H1 (cell line): ENCODE data around the gene TDP1. TPM values are rescaled to one million over a fixed set of nuclear protein-coding genes. Genes with fewer than 3 reads are reported as not detected.

Experiments used
- CTCF ChIA-PET: fragments of 300-600 bp; sonication (Branson Sonifier 250); formaldehyde crosslinking; loops from one replicate; lab custom pipeline; 2021; ENCODE audit not compliant: partially characterized antibody; lab: Charles Lee
- POLR2A ChIA-PET: fragments of 300-600 bp; sonication (Branson Sonifier 250); formaldehyde crosslinking; loops from one replicate; lab custom pipeline; 2021; ENCODE audit warnings: inconsistent platforms; ENCODE audit not compliant: partially characterized antibody; lab: Charles Lee
- DNase-seq, 2 experiments: peaks; one replicate each; pipeline versions ENCODE4 v3.0.0 to v3.0.0-alpha.2; 2010 to 2022; ENCODE audit warnings: low spot score in 2 of 2, low read depth in 1 of 2, mixed read lengths in 1 of 2
- FAIRE-seq: peaks from 2 replicates; lab custom pipeline; 2011; peaks lifted over from hg19 to GRCh38; lab: Jason Lieb, UNC
- H2AFZ ChIP-seq: 2 replicates; pipeline ENCODE4 v1.8.1; 2012; ENCODE audit warnings: low read length, inconsistent platforms
- H2AK5ac ChIP-seq: 2 replicates; pipeline ENCODE4 v1.6.1; 2013; ENCODE audit warnings: low read depth, low read length
- H2BK120ac ChIP-seq: replicated peaks from 2 replicates; pipeline ENCODE3; 2013; ENCODE audit warnings: low read depth, low read length, inconsistent platforms
- H2BK12ac ChIP-seq: 2 replicates; pipeline ENCODE4 v1.6.1; 2013; ENCODE audit warnings: low read depth, low read length
- H2BK15ac ChIP-seq: 2 replicates; pipeline ENCODE4 v1.6.1; 2013; ENCODE audit warnings: low read length
- H2BK20ac ChIP-seq: 2 replicates; pipeline ENCODE4 v1.6.1; 2013; ENCODE audit warnings: low read length
- H2BK5ac ChIP-seq: 2 replicates; pipeline ENCODE4 v1.6.1; 2013; ENCODE audit warnings: low read depth, low read length
- H3K14ac ChIP-seq: 2 replicates; pipeline ENCODE4 v1.6.1; 2013; ENCODE audit warnings: inconsistent platforms; ENCODE audit not compliant: insufficient read length
- H3K18ac ChIP-seq: 2 replicates; pipeline ENCODE4 v1.6.1; 2013; ENCODE audit warnings: low read length; ENCODE audit errors: extremely low read depth
- H3K23ac ChIP-seq: 2 replicates; pipeline ENCODE4 v1.6.1; 2013; ENCODE audit warnings: inconsistent platforms; ENCODE audit not compliant: insufficient read length
- H3K23me2 ChIP-seq: 2 replicates; pipeline ENCODE4 v1.6.1; 2013; ENCODE audit warnings: low read depth, low read length
- H3K27ac ChIP-seq: 2 replicates; pipeline ENCODE4 v1.6.1; 2011; ENCODE audit warnings: low read depth, low read length, inconsistent platforms
- H3K27me3 ChIP-seq, 4 experiments: replicated peaks in 1 of 4; 1 replicate in 1 of 4; 2 replicates in 3 of 4; pipeline versions ENCODE4 v1.6.1 to v1.8.1; 2011 to 2013; ENCODE audit warnings: low read length in 3 of 4, mild to moderate bottlenecking in 3 of 4, inconsistent platforms in 2 of 4, mixed read lengths in 2 of 4, moderate library complexity in 1 of 4; ENCODE audit not compliant: control insufficient read depth in 3 of 4, insufficient read depth in 3 of 4; ENCODE audit errors: extremely low read depth in 1 of 4
- H3K36me3 ChIP-seq, 4 experiments: 2 replicates each; pipeline versions ENCODE4 v1.6.1 to v1.8.1; 2011 to 2013; ENCODE audit warnings: mild to moderate bottlenecking in 4 of 4, low read length in 3 of 4, moderate library complexity in 2 of 4, control low read depth in 1 of 4, inconsistent platforms in 1 of 4; ENCODE audit not compliant: insufficient read depth in 4 of 4, control insufficient read depth in 2 of 4
- H3K4ac ChIP-seq: replicated peaks from 2 replicates; pipeline ENCODE3; 2013; ENCODE audit warnings: low read length, low read depth, mixed read lengths, inconsistent platforms; ENCODE audit not compliant: insufficient read length
- H3K4me1 ChIP-seq, 4 experiments: replicated peaks in 1 of 4; 1 replicate in 1 of 4; 2 replicates in 3 of 4; pipeline versions ENCODE4 v1.6.1 to v1.8.1; 2011 to 2013; ENCODE audit warnings: low read length in 3 of 4, inconsistent platforms in 2 of 4, mixed read lengths in 1 of 4; ENCODE audit not compliant: insufficient read depth in 4 of 4, control insufficient read depth in 3 of 4
- H3K4me2 ChIP-seq, 2 experiments: 2 replicates each; pipeline versions ENCODE4 v1.6.1 to v1.8.1; 2011 to 2013; ENCODE audit warnings: low read depth in 2 of 2, low read length in 2 of 2, control low read depth in 1 of 2, inconsistent platforms in 1 of 2, mild to moderate bottlenecking in 1 of 2; ENCODE audit not compliant: insufficient read depth in 1 of 2
- H3K4me3 ChIP-seq, 4 experiments: fragments of 200-600, 300-600 bp in 1 of 4; sonication (generic), shearing (Covaris generic), sonication (Bioruptor Twin) in 1 of 4; 2 replicates each; pipeline versions ENCODE4 v1.5.1 to v1.8.1; 2011 to 2016; ENCODE audit warnings: low read length in 4 of 4, low read depth in 3 of 4, control low read depth in 2 of 4, inconsistent platforms in 2 of 4, mild to moderate bottlenecking in 2 of 4, mixed read lengths in 1 of 4, moderate library complexity in 1 of 4; ENCODE audit not compliant: insufficient read depth in 2 of 4; ENCODE audit errors: extremely low read depth in 1 of 4
- H3K56ac ChIP-seq: replicated peaks from 2 replicates; pipeline ENCODE3; 2013; ENCODE audit warnings: low read depth, mild to moderate bottlenecking, mixed read lengths, low read length, inconsistent platforms; ENCODE audit not compliant: insufficient read length
- H3K79me1 ChIP-seq: 2 replicates; pipeline ENCODE4 v1.6.1; 2013; ENCODE audit warnings: low read depth, low read length, control low read depth
- H3K79me2 ChIP-seq, 2 experiments: 2 replicates each; pipeline versions ENCODE4 v1.6.1 to v1.8.1; 2012 to 2013; ENCODE audit warnings: low read length in 2 of 2, mild to moderate bottlenecking in 2 of 2, inconsistent platforms in 1 of 2; ENCODE audit not compliant: insufficient read depth in 2 of 2, control insufficient read depth in 1 of 2
- H3K9ac ChIP-seq, 4 experiments: replicated peaks in 1 of 4; 1 replicate in 1 of 4; 2 replicates in 3 of 4; pipeline versions ENCODE4 v1.6.1 to v1.8.1; 2011 to 2013; ENCODE audit warnings: low read depth in 3 of 4, low read length in 3 of 4, control low read depth in 2 of 4, mild to moderate bottlenecking in 2 of 4, moderate library complexity in 2 of 4, inconsistent platforms in 1 of 4; ENCODE audit errors: extremely low read depth in 1 of 4
- H3K9me3 ChIP-seq, 2 experiments: 2 replicates each; pipeline versions ENCODE4 v1.6.1 to v1.8.1; 2012 to 2013; ENCODE audit warnings: mild to moderate bottlenecking in 2 of 2, moderate library complexity in 2 of 2, control low read depth in 1 of 2, inconsistent platforms in 1 of 2, low read depth in 1 of 2, low read length in 1 of 2, mixed read lengths in 1 of 2; ENCODE audit not compliant: insufficient read depth in 2 of 2
- H4K20me1 ChIP-seq, 2 experiments: replicated peaks in 1 of 2; 2 replicates each; pipeline versions ENCODE3 to v1.8.1; 2011 to 2013; ENCODE audit warnings: inconsistent platforms in 2 of 2, low read length in 2 of 2, mild to moderate bottlenecking in 1 of 2; ENCODE audit not compliant: insufficient read depth in 2 of 2, control insufficient read depth in 1 of 2
- H4K5ac ChIP-seq: 2 replicates; pipeline ENCODE4 v1.6.1; 2013; ENCODE audit warnings: low read length, low read depth, mixed read lengths, inconsistent platforms; ENCODE audit not compliant: insufficient read length
- H4K8ac ChIP-seq: 2 replicates; pipeline ENCODE4 v1.8.0; 2013; ENCODE audit warnings: mild to moderate bottlenecking, moderate library complexity, low read length, inconsistent platforms; ENCODE audit not compliant: insufficient read depth; ENCODE audit errors: extremely low read depth
- H4K91ac ChIP-seq: replicated peaks from 2 replicates; pipeline ENCODE3; 2013; ENCODE audit warnings: low read length, mixed read lengths, inconsistent platforms; ENCODE audit not compliant: insufficient read length
- CBX8 ChIP-seq: fragments of 300-800, 300-1000 bp; sonication (generic); IDR thresholded peaks from 2 replicates; pipeline ENCODE4 v1.7.1; 2016; ENCODE audit warnings: low read depth, low read length, borderline replicate concordance
- CREB1 ChIP-seq: IDR thresholded peaks from 2 replicates; pipeline ENCODE4 v1.6.1; 2012; ENCODE audit warnings: inconsistent platforms
- RBBP5 ChIP-seq: IDR thresholded peaks from 2 replicates; pipeline ENCODE4 v1.7.1; 2012; ENCODE audit warnings: low read depth, mild to moderate bottlenecking, inconsistent platforms, low read length, moderate library complexity, borderline replicate concordance
- SIX5 ChIP-seq: IDR thresholded peaks from 2 replicates; pipeline ENCODE4 v1.6.1; 2011; ENCODE audit warnings: mild to moderate bottlenecking, low read depth, low read length
- SP1 ChIP-seq: IDR thresholded peaks from 2 replicates; pipeline ENCODE4 v1.6.1; 2011; ENCODE audit warnings: low read depth, low read length
- SP2 ChIP-seq: IDR thresholded peaks from 2 replicates; pipeline ENCODE4 v1.6.1; 2012; ENCODE audit warnings: mild to moderate bottlenecking, low read length, inconsistent platforms
- ZNF274 ChIP-seq: IDR thresholded peaks from 2 replicates; pipeline ENCODE4 v1.7.0; 2012; ENCODE audit warnings: low read length, borderline replicate concordance; ENCODE audit errors: extremely low read depth
- WGBS, 2 experiments: shearing (Covaris generic) in 1 of 2; methylation state at CpG; one replicate each; pipeline versions ENCODE4 v1.1.6 to v1.1.7; 2013 to 2015; ENCODE audit warnings: low lambda C conversion rate in 2 of 2, mixed read lengths in 2 of 2, inconsistent platforms in 1 of 2, low coverage in 1 of 2, missing lambda C conversion rate in 1 of 2; ENCODE audit not compliant: insufficient replicate concordance in 2 of 2, insufficient coverage in 1 of 2, insufficient read length in 1 of 2; ENCODE audit errors: extremely low coverage in 1 of 2, missing lambda C conversion rate in 1 of 2; 5-methylcytosine and 5-hydroxymethylcytosine counted together
- polyA plus RNA-seq, 7 experiments: library from polyadenylated mRNA; depleted of rRNA in 3 of 7; stranded (reverse) in 5 of 7; unstranded in 2 of 7; fragments of >200 nt in 5 of 7; fragments of 200-250 nt in 2 of 7; gene quantifications; 1 replicate in 5 of 7; 2 replicates in 1 of 7; 4 replicates in 1 of 7; pipeline versions ENCODE4 v1.2.1 to v1.2.3, GENCODE V29; 2011 to 2013; ENCODE audit warnings: missing spikeins in 2 of 7, mixed read lengths in 2 of 7
- total RNA-seq: library from RNA; stranded (reverse); fragmentation: NEBNext Ultra II Directional; extraction: Animal tissue kit (Norgen Biotek cat#: 25700); gene quantifications from 2 replicates; pipeline ENCODE4 v1.2.1, GENCODE V29; 2021

Gene TDP1
- total and polyA plus RNA-seq, 2 of the 8 experiments (the other 6 are each of a cell fraction or from before 2014, with no cell fraction given): 32.2 to 69.9 TPM

DNA sequence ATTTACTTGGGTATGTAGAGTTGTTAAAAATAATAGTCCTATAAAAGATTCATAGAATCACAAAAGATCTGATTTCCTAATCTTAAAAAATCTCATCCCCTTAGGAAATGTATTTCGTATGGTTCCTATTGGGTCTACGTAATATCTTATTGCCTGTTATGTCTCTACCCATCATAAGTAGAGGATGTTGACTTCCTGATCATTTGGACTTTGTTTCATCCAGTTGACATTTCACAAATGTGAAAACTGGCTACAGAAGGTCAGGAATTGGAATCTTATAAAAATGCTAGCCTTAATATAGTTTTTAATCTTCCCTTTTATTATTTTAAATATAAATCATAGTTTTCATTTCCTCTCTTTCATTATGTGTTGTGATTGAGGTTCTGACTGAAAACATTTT is 45.2 kb downstream of the TDP1 start:
- Histone ChIP-seq H4K20me1 (peaks cover 2 to 5% of the 10 kb centered on the region in 2 experiments), H3K4me2 (no peak overlapping the region), H3K27me3 (no peaks in the 10 kb centered on the region), H4K8ac (no peak overlapping the region), H2BK15ac (no peak overlapping the region), H3K14ac (no peak overlapping the region), H3K23ac (no peak overlapping the region), H2AK5ac (no peak overlapping the region), H3K27ac (no peak overlapping the region), H2AFZ (no peak overlapping the region), H2BK5ac (no peak overlapping the region), H3K79me2 (no peaks in the 10 kb centered on the region), H3K4ac (no peak overlapping the region), H4K5ac (no peak overlapping the region), H2BK20ac (no peak overlapping the region), H3K56ac (no peak overlapping the region), H3K9ac (no peak overlapping the region), H3K79me1 (no peaks in the 10 kb centered on the region), H3K9me3 (no peaks in the 10 kb centered on the region), H3K4me1 (no peaks in the 10 kb centered on the region), H4K91ac (no peak overlapping the region), H3K4me3 (no peak overlapping the region), H2BK120ac (no peak overlapping the region), H3K23me2 (no peaks in the 10 kb centered on the region), H3K18ac (no peak overlapping the region), H3K36me3 (peaks cover 0 to 25% (median 13%) of the 10 kb centered on the region in 4 experiments; a peak in 6 of 8 replicates), H2BK12ac (no peak overlapping the region)
- DNase-seq (no peak), FAIRE-seq (no peak)
- 87% methylated on average over 2 of the region's 2 CpGs; no CpG with 5 or more reads in 1 of the 2 experiments for WGBS, 2 experiments
- POLR2A ChIA-PET: no interaction called here
- TF ChIP-seq CREB1: no peak
- TF ChIP-seq SP1: no peak
- no peak for TF ChIP-seq SP2
- no peak for TF ChIP-seq SIX5
- no peak for TF ChIP-seq RBBP5
- no peak for TF ChIP-seq ZNF274
- no peak for TF ChIP-seq CBX8
- CTCF ChIA-PET: no interaction called here
